Pancreas (tissue), 10 donors: ENCODE results near the gene AFF3. TPM values are rescaled to one million over a fixed set of nuclear protein-coding genes. Genes with fewer than 3 reads are reported as not detected.
"Not testable (repeated sequence)": the region's sequence is repeated elsewhere in the genome, so short reads cannot be mapped to it uniquely, and the experiment has no call there.

ENCODE experiments used
- ATAC-seq, 4 donors: fragments of 200-7000 bp; cut with Tn5 transposase; one replicate each; pipeline versions ENCODE4 v1.8.0 to v1.9.1; 2020; ENCODE audit warnings: mild to moderate bottlenecking in 4 of 4, moderate library complexity in 4 of 4
- DNase-seq, 6 donors: peaks; one replicate each; pipeline ENCODE4 v3.0.0-alpha.2; 2020
- FAIRE-seq: peaks from 2 replicates; lab custom pipeline; 2012; peaks lifted over from hg19 to GRCh38; lab: Jason Lieb, UNC
- H3K27ac ChIP-seq, 4 donors: fragments of 200-600 bp; sonication (generic); 1 replicate in 3 of 4; 2 replicates in 1 of 4; pipeline versions ENCODE4 v1.5.0 to v1.8.0; 2020
- H3K27me3 ChIP-seq, 4 donors: fragments of 200-600 bp; one replicate each; pipeline ENCODE4 v1.8.0; 2021
- H3K36me3 ChIP-seq, 3 donors: fragments of 200-600 bp; sonication (generic) in 1 of 3; one replicate each; pipeline versions ENCODE4 v1.5.0 to v1.8.0; 2020 to 2021
- H3K4me1 ChIP-seq, 3 donors: fragments of 200-600 bp; one replicate each; pipeline ENCODE4 v1.8.0; 2021
- H3K4me3 ChIP-seq, 4 donors: fragments of 200-600 bp; sonication (generic) in 2 of 4; one replicate each; pipeline versions ENCODE4 v1.5.0 to v1.8.0; 2020 to 2021
- H3K9me3 ChIP-seq, 4 donors: fragments of 200-600 bp; one replicate each; pipeline ENCODE4 v1.8.0; 2021
- CTCF ChIP-seq, 4 donors: fragments of 200-600 bp; sonication (generic) in 3 of 4; IDR thresholded peaks; one replicate each; pipeline versions ENCODE4 v1.5.0 to v1.8.0; 2021; ENCODE audit warnings: antibody characterized with exemption in 4 of 4
- WGBS, 2 donors: extraction: QIAGEN DNeasy Blood & Tissue Kit; methylation state at CpG; one replicate each; pipeline ENCODE4 v1.1.7; 2013; 5-methylcytosine and 5-hydroxymethylcytosine counted together
- intact Hi-C, 3 donors: fragments of 100-400 bp; cut with DNase I; formaldehyde crosslinking; loops; one replicate each; pipeline versions ENCODE4 v1.11.1 to v1.14.2; 2022
- polyA plus RNA-seq, 2 donors: library from polyadenylated mRNA; stranded (reverse); fragments of 200-250 nt; gene quantifications; one replicate each; pipeline ENCODE4 v1.2.3, GENCODE V29; 2013
- total RNA-seq, 6 donors: library from RNA; stranded (reverse); fragmentation: NEBNext Ultra II Directional in 4 of 6; extraction: Animal tissue kit (Norgen Biotek cat#: 25700) in 4 of 6; gene quantifications; one replicate each; pipeline versions ENCODE4 v1.2.1 to v1.2.4, GENCODE V29; 2021 to 2023
- donor health status: healthy with polysubstance abuse.
- donor health status: DM: no; HTN: no; CAD: no; lungs with moderate emphysema.
- donor health status: DM: no; HTN: no; CAD: no.
- donor health status: control.
- donor health status: control.
- donor health status: Bipolar disorder and iron deficiency.
- donor health status: DM: yes; HTN: yes; CAD: no.
- donor health status: DM: no; HTN: no; CAD: no.
- donor health status: DM: no; HTN: no; CAD: no.
- donor health status: DM: yes; HTN: yes; CAD: no.

Gene AFF3
- total and polyA plus RNA-seq, 8 donors = 0.19 to 1.1 (median 0.54) TPM

- 76 to 88% methylated on average over 5 of the region's 5 CpGs for WGBS, 2 donors
- ATAC-seq = no peak
- no peaks in the 10 kb centered on the region for H3K27me3 ChIP-seq
- no peak for FAIRE-seq
- H3K27ac ChIP-seq = no peak overlapping the region
- no peak overlapping the region for H3K4me3 ChIP-seq
- no peak for DNase-seq
- H3K9me3 ChIP-seq = no peaks in the 10 kb centered on the region
- no peaks in the 10 kb centered on the region for H3K36me3 ChIP-seq
- peaks cover 0 to 5% (median 0%) of the 10 kb centered on the region in 3 donors for H3K4me1 ChIP-seq
- intact Hi-C loops = no loop called here
- TF ChIP-seq CTCF (IDR thresholded peaks at IDR 0.05) = no peak
Observed at GRCh38 chr2:99935662-99936061, 206.7 kb downstream of the AFF3 start.

- H3K36me3 ChIP-seq = no peaks in the 10 kb centered on the region
- DNase-seq (no peak), ATAC-seq (no peak), FAIRE-seq (no peak)
- no peaks in the 10 kb centered on the region for H3K9me3 ChIP-seq
- no peaks in the 10 kb centered on the region for H3K27me3 ChIP-seq
- no peak overlapping the region for H3K4me3 ChIP-seq
- no peak for TF ChIP-seq CTCF (IDR thresholded peaks at IDR 0.05)
- WGBS, 2 donors = 58 to 81% methylated on average over 6 of the region's 6 CpGs
- H3K4me1 ChIP-seq = no peaks in the 10 kb centered on the region
- no peak overlapping the region for H3K27ac ChIP-seq
- intact Hi-C loops = no loop called here
Observed at GRCh38 chr2:99933894-99934650, 208.3 kb downstream of the AFF3 start.

- ATAC-seq, DNase-seq, H3K27me3 ChIP-seq, FAIRE-seq, intact Hi-C loops, H3K4me3 ChIP-seq, H3K36me3 ChIP-seq, H3K9me3 ChIP-seq, H3K27ac ChIP-seq, H3K4me1 ChIP-seq: not testable (repeated sequence)
- WGBS, 2 donors = 93 to 97% methylated on average over 3 of the region's 3 CpGs
Observed at GRCh38 chr2:99933491-99933890, 208.9 kb downstream of the AFF3 start.

GRCh38 chr2:99928470-99929053, 213.8 kb downstream of the AFF3 start:
- ATAC-seq = no peak
- no peak overlapping the region for H3K27ac ChIP-seq
- no peak for TF ChIP-seq CTCF (IDR thresholded peaks at IDR 0.05)
- H3K4me1 ChIP-seq = no peaks in the 10 kb centered on the region
- no peak overlapping the region for H3K4me3 ChIP-seq
- no peak for FAIRE-seq
- no peaks in the 10 kb centered on the region for H3K36me3 ChIP-seq
- H3K27me3 ChIP-seq = no peaks in the 10 kb centered on the region
- DNase-seq = no peak
- WGBS, 2 donors = 87 to 88% methylated on average over 6 of the region's 6 CpGs
- no peaks in the 10 kb centered on the region for H3K9me3 ChIP-seq
- intact Hi-C loops = no loop called here

- DNase-seq, intact Hi-C loops, H3K9me3 ChIP-seq, H3K27me3 ChIP-seq, FAIRE-seq, ATAC-seq, H3K27ac ChIP-seq, H3K4me3 ChIP-seq, H3K36me3 ChIP-seq, H3K4me1 ChIP-seq: not testable (repeated sequence)
- 77 to 84% methylated on average over 7 of the region's 7 CpGs for WGBS, 2 donors
Observed at GRCh38 chr2:99927690-99928207, 214.6 kb downstream of the AFF3 start.

GRCh38 chr2:99926986-99927385, 215.4 kb downstream of the AFF3 start:
- H3K4me3 ChIP-seq = no peak overlapping the region
- no peak overlapping the region for H3K27ac ChIP-seq
- intact Hi-C loops = no loop called here
- no peak for TF ChIP-seq CTCF (IDR thresholded peaks at IDR 0.05)
- H3K9me3 ChIP-seq = no peaks in the 10 kb centered on the region
- H3K27me3 ChIP-seq = no peaks in the 10 kb centered on the region
- no peaks in the 10 kb centered on the region for H3K36me3 ChIP-seq
- FAIRE-seq = no peak
- H3K4me1 ChIP-seq = no peaks in the 10 kb centered on the region
- no peak for DNase-seq
- ATAC-seq = no peak
